ENCODE data around the gene RPS6KL1. TPM values are rescaled to one million over a fixed set of nuclear protein-coding genes. Genes with fewer than 3 reads are reported as not detected.
A peak's percentile ranks its signal among the peaks of the same experiment; 100 is the strongest.

RPS6KL1 gene
- total RNA-seq, 2 donors from 2014 or later: 4.4 to 10.4 TPM

DNA sequence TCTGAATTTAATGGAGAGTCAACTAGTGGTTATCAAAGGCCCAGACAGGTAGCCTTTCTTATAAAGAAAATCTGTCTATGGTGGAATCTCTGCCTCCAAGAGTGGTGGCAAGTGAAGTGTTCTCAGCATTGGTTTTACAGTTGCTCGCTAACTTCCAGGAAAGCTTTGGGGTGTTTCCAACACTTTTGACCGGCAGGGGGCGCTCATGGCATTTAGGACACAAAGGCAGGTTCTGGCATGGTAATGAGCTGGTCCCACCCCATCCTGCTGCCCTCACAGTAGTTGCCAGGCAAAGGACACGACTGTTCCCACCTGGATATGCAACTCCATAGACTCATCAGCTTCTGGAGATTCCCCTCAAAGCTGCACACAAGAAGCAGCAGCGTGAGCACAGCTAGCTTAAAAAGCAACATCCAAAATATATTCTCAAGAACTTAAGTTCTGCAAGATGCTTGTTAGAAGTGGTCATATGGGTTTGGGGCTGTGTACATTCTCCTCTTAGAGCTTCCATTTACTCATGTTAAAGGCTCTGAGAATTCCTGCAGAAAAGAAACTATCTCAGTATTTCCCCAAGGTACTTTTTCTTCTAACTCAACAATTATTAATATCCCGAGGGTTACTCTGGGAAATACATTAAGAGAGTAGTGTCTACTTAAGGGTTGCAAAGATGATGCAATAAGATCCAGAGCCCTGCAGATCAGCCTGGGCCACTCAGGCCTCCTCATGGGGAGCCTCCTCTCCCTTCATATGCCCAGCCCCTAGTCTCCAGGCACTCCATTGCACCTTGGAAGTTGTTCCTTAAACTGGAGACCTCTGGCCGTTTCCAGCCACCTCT, 61.9 kb downstream of the RPS6KL1 start:
- Mint-ChIP-seq H3K27ac (no peak overlapping the region), H3K36me3 (ENCODE audit: low read depth) (no peaks in the 10 kb centered on the region), H3K4me1 (no peaks in the 10 kb centered on the region), H3K27me3 (ENCODE audit: insufficient read depth) (peaks cover 17% of the 10 kb centered on the region), H3K4me3 (no peak overlapping the region), H3K9me3 (no peaks in the 10 kb centered on the region)
- no peak overlapping the region for H3K27ac ChIP-seq (ENCODE audit: low read depth, low read length)
- H3K4me3 ChIP-seq (ENCODE audit: low read length): no peak overlapping the region
- H3K4me1 ChIP-seq (ENCODE audit: control insufficient read depth, insufficient read depth, low read length): no peaks in the 10 kb centered on the region
- H3K9me3 ChIP-seq (ENCODE audit: control insufficient read depth, low read length): no peaks in the 10 kb centered on the region
- TF ChIP-seq CTCF (conservative IDR thresholded peaks at IDR 0.05): peak; percentile 92
- peak; percentile 98 for DNase-seq
- H3K36me3 ChIP-seq (ENCODE audit: control insufficient read depth, insufficient read depth, low read length): no peaks in the 10 kb centered on the region
- peaks cover 6% of the 10 kb centered on the region for H3K27me3 ChIP-seq (ENCODE audit: control insufficient read depth, insufficient read depth, low read length, poor library complexity, severe bottlenecking)
- no peak overlapping the region for H3K9ac ChIP-seq (ENCODE audit: extremely low read depth, low read length, poor library complexity, severe bottlenecking)
- WGBS, 2 experiments (ENCODE audit: insufficient coverage in 1 of 2, insufficient read length in 1 of 2): 20 to 22% methylated on average over 5 to 7 of the region's 7 CpGs

DNA sequence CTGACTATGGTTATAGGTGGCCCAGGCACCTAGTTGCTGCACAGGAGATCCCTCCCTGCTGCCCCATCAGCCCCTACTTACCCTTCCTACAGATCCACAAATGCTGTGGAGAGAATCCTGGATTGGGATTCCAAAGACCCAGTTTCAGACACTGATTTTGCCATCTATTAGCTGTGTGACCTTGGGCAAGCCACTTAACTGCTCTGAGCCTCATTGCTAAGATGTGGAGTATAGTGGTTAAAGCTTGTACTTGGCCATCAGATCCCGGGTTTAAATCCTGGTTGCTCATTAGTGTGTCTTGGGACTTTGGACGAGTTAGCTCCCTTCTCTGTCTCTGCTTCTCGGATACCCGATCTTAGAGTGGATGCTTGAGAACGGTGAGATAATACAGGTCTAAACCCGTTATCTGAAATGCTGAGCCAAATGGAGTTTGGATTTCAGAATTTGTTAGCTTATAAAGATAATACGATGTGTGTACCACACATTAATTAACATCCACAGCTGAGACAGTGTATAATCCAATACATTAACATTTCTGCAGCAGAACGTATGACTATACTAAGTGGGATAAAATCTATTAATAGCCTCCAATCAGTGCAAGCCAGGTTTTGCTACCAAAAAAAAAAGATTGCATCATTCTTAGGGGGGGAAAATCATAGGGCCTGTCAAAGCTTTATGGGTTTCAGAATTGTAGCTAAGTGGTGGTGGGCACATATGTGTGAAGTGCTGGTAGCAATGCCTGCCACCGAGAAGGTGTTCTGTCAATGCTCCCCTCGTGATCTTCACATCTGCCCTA, 63.1 kb downstream of the RPS6KL1 start:
- H3K36me3 Mint-ChIP-seq (ENCODE audit: low read depth): no peaks in the 10 kb centered on the region
- Histone ChIP-seq H3K27ac (ENCODE audit: low read depth, low read length) (no peak overlapping the region), H3K9me3 (ENCODE audit: control insufficient read depth, low read length) (no peaks in the 10 kb centered on the region), H3K4me3 (ENCODE audit: low read length) (no peak overlapping the region), H3K4me1 (ENCODE audit: control insufficient read depth, insufficient read depth, low read length) (peaks cover 3% of the 10 kb centered on the region), H3K27me3 (ENCODE audit: control insufficient read depth, insufficient read depth, low read length, poor library complexity, severe bottlenecking) (peaks cover 3% of the 10 kb centered on the region), H3K36me3 (ENCODE audit: control insufficient read depth, insufficient read depth, low read length) (no peaks in the 10 kb centered on the region), H3K9ac (ENCODE audit: extremely low read depth, low read length, poor library complexity, severe bottlenecking) (no peak overlapping the region)
- DNase-seq: no peak
- peaks cover 4% of the 10 kb centered on the region for H3K4me1 Mint-ChIP-seq
- H3K4me3 Mint-ChIP-seq: no peak overlapping the region
- H3K9me3 Mint-ChIP-seq: no peaks in the 10 kb centered on the region
- no peak overlapping the region for H3K27ac Mint-ChIP-seq
- TF ChIP-seq CTCF (conservative IDR thresholded peaks at IDR 0.05): no peak
- peaks cover 14% of the 10 kb centered on the region for H3K27me3 Mint-ChIP-seq (ENCODE audit: insufficient read depth)
- WGBS, 2 experiments (ENCODE audit: insufficient coverage in 1 of 2, insufficient read length in 1 of 2): 78 to 85% methylated on average over 3 to 10 of the region's 10 CpGs

DNA sequence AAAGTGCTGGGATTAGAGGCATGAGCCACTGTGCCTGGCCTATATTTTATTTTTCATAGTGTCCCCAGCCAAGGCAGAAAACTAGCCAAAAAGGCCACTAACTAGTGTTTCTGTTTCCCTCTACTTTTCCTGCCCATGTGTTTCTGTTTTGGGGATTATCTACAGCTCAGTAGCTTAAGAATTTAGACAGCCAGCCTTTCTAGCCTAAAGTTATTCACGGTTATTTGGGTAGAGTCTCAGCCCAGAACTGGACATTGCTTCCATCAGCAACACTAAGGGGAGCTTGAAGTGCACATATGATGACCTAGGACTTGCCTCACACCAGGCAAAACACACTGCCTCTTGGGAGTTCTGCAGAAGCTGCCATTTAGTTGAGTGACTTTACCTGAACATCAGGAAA, 65.0 kb downstream of the RPS6KL1 start:
- Mint-ChIP-seq H3K4me3 (no peak overlapping the region), H3K4me1 (peaks cover 15% of the 10 kb centered on the region), H3K27me3 (ENCODE audit: insufficient read depth) (peaks cover 11% of the 10 kb centered on the region), H3K27ac (no peak overlapping the region), H3K9me3 (no peaks in the 10 kb centered on the region), H3K36me3 (ENCODE audit: low read depth) (no peaks in the 10 kb centered on the region)
- WGBS, 2 experiments (ENCODE audit: insufficient coverage in 1 of 2, insufficient read length in 1 of 2): 86 to 94% methylated on average over 1 of the region's 1 CpG
- peaks cover 12% of the 10 kb centered on the region for H3K4me1 ChIP-seq (ENCODE audit: control insufficient read depth, insufficient read depth, low read length)
- no peaks in the 10 kb centered on the region for H3K36me3 ChIP-seq (ENCODE audit: control insufficient read depth, insufficient read depth, low read length)
- DNase-seq: no peak
- H3K27me3 ChIP-seq (ENCODE audit: control insufficient read depth, insufficient read depth, low read length, poor library complexity, severe bottlenecking): peaks cover 3% of the 10 kb centered on the region
- H3K9me3 ChIP-seq (ENCODE audit: control insufficient read depth, low read length): no peaks in the 10 kb centered on the region
- no peak overlapping the region for H3K4me3 ChIP-seq (ENCODE audit: low read length)
- H3K27ac ChIP-seq (ENCODE audit: low read depth, low read length): no peak overlapping the region
- no peak for TF ChIP-seq CTCF (conservative IDR thresholded peaks at IDR 0.05)
- H3K9ac ChIP-seq (ENCODE audit: extremely low read depth, low read length, poor library complexity, severe bottlenecking): no peak overlapping the region

Measured in endodermal cell (in vitro differentiated cells).